Measurements from ENCODE around the gene UBQLNL.

GRCh38 chr11:5547982-5548381, 31.5 kb upstream of the UBQLNL start:
- TF ChIP-seq CTCF (IDR thresholded peaks at IDR 0.05) (no peak), TCF7L2 (IDR thresholded peaks at IDR 0.05; ENCODE audit: low read depth, low read length) (no peak)

All from Panc1 (cell line).